HepG2 (cell line): ENCODE measurements around the gene SH3PXD2A. TPM values are rescaled to one million over a fixed set of nuclear protein-coding genes. Genes with fewer than 3 reads are reported as not detected.

ENCODE experiments used
- ATAC-seq: fragments of 200-7000 bp; cut with Tn5 transposase; 3 replicates; pipeline ENCODE4 v1.9.1; 2020; ENCODE audit warnings: mild to moderate bottlenecking, moderate library complexity
- BruUV-seq: library from RNA; stranded (reverse); fragments of 400-500 nt; replicated peaks from 2 replicates; lab custom pipeline; 2021; lab: Mats Ljungman, UMichigan
- CTCF ChIA-PET: fragments of 300-600 bp; formaldehyde crosslinking; extraction: SDS; loops from one replicate; lab custom pipeline; 2021; ENCODE audit warnings: low total read pairs, inconsistent platforms, low intra/inter-chr PET ratio; lab: Yijun Ruan, JAX
- POLR2A ChIA-PET: fragments of 350-600 bp; sonication (Branson Sonifier 250); formaldehyde crosslinking; loops from one replicate; lab custom pipeline; 2020; ENCODE audit warnings: antibody characterized with exemption, inconsistent platforms; lab: Yijun Ruan, JAX
- DNase-seq: peaks from one replicate; pipeline ENCODE4 v3.0.0-alpha.2; 2015; ENCODE audit warnings: low spot score
- FAIRE-seq: peaks from 3 replicates; lab custom pipeline; 2011; peaks lifted over from hg19 to GRCh38; lab: Jason Lieb, UNC
- H2AFZ ChIP-seq: one replicate; pipeline ENCODE4 v1.6.1; 2011; ENCODE audit warnings: low read length, inconsistent platforms
- H3K27ac ChIP-seq: fragments of 300-600 bp; 3 replicates; pipeline ENCODE4 v1.8.0; 2011; ENCODE audit warnings: mixed run types, mild to moderate bottlenecking, mixed read lengths, low read length, inconsistent platforms; ENCODE audit not compliant: insufficient read depth; ENCODE audit errors: extremely low read length
- H3K27me3 ChIP-seq, 2 experiments: fragments of 200-600 bp in 1 of 2; 2 replicates in 1 of 2; 3 replicates in 1 of 2; pipeline versions ENCODE4 v1.6.0 to v1.8.0; 2011; ENCODE audit warnings: low read length in 2 of 2, mild to moderate bottlenecking in 2 of 2, moderate library complexity in 2 of 2, inconsistent platforms in 1 of 2; ENCODE audit not compliant: insufficient read depth in 2 of 2, control insufficient read depth in 1 of 2
- H3K36me3 ChIP-seq, 2 experiments: fragments of 200-600 bp in 1 of 2; replicated peaks in 1 of 2; 2 replicates in 1 of 2; 3 replicates in 1 of 2; pipeline versions ENCODE4 v1.5.1 to v1.8.0; 2011; ENCODE audit warnings: low read length in 2 of 2, inconsistent platforms in 1 of 2; ENCODE audit not compliant: insufficient read depth in 2 of 2, control insufficient read depth in 1 of 2
- H3K4me1 ChIP-seq: 2 replicates; pipeline ENCODE4 v1.5.1; 2012; ENCODE audit warnings: low read length, inconsistent platforms; ENCODE audit not compliant: insufficient read depth
- H3K4me2 ChIP-seq: 2 replicates; pipeline ENCODE4 v1.6.0; 2011; ENCODE audit warnings: low read depth, low read length, inconsistent platforms
- H3K4me3 ChIP-seq, 3 experiments: fragments of 200-600 bp in 1 of 3; sonication (generic), shearing (Covaris generic) in 1 of 3; replicated peaks in 1 of 3; 2 replicates each; pipeline ENCODE4 v1.5.1; 2011 to 2016; ENCODE audit warnings: low read length in 3 of 3, inconsistent platforms in 2 of 3, low read depth in 2 of 3, mild to moderate bottlenecking in 2 of 3, control low read depth in 1 of 3, mixed read lengths in 1 of 3; ENCODE audit not compliant: insufficient read depth in 1 of 3
- H3K79me2 ChIP-seq: one replicate; pipeline ENCODE4 v1.6.1; 2011; ENCODE audit warnings: low read length, inconsistent platforms; ENCODE audit not compliant: insufficient read depth
- H3K9ac ChIP-seq: 2 replicates; pipeline ENCODE4 v1.6.0; 2011; ENCODE audit warnings: mild to moderate bottlenecking, low read depth, low read length, inconsistent platforms; ENCODE audit not compliant: insufficient read depth
- H3K9me3 ChIP-seq: 2 replicates; pipeline ENCODE4 v1.5.1; 2012; ENCODE audit warnings: mild to moderate bottlenecking, low read length
- H4K20me1 ChIP-seq: 2 replicates; pipeline ENCODE4 v1.6.0; 2011; ENCODE audit warnings: inconsistent platforms, mild to moderate bottlenecking, low read length, moderate library complexity; ENCODE audit not compliant: insufficient read depth
- ETV6 ChIP-seq: sonication (generic); formaldehyde crosslinking; conservative IDR thresholded peaks from 2 replicates; pipeline ENCODE4 v1.4.0; 2020; ENCODE audit warnings: missing genetic modification reagents
- HBP1 ChIP-seq: IDR thresholded peaks from 2 replicates; pipeline ENCODE4 v1.6.1; 2016; ENCODE audit warnings: low read depth, control low read depth
- JDP2 ChIP-seq: sonication (generic); formaldehyde crosslinking; IDR thresholded peaks from 2 replicates; pipeline ENCODE4 v1.8.1; 2022; ENCODE audit warnings: missing genetic modification reagents, borderline replicate concordance
- MAFK ChIP-seq, 2 experiments: IDR thresholded peaks in 1 of 2; conservative IDR thresholded peaks in 1 of 2; 2 replicates each; pipeline ENCODE4 v1.6.1; 2011; ENCODE audit warnings: improper control_type of control experiment in 2 of 2, low read length in 2 of 2
- NFKBIZ ChIP-seq: IDR thresholded peaks from 2 replicates; pipeline ENCODE4 v1.6.1; 2018; ENCODE audit warnings: missing genetic modification reagents, missing compliant biosample characterization
- PBX3 ChIP-seq: sonication (generic); formaldehyde crosslinking; IDR thresholded peaks from 2 replicates; pipeline ENCODE4 v1.8.1; 2023; ENCODE audit warnings: missing genetic modification reagents, inconsistent platforms, borderline replicate concordance
- RFX5 ChIP-seq: IDR thresholded peaks from 2 replicates; pipeline ENCODE4 v1.6.1; 2011; ENCODE audit warnings: low read depth, low read length, improper control_type of control experiment
- TAF1 ChIP-seq: sonication (generic); formaldehyde crosslinking; IDR thresholded peaks from 2 replicates; pipeline ENCODE4 v1.4.0; 2020; ENCODE audit warnings: missing genetic modification reagents
- ZEB1 ChIP-seq: IDR thresholded peaks from 2 replicates; pipeline ENCODE4 v1.6.1; 2012; ENCODE audit warnings: mild to moderate bottlenecking, low read depth, inconsistent platforms; ENCODE audit not compliant: insufficient replicate concordance
- ZMAT5 ChIP-seq: sonication (generic); formaldehyde crosslinking; IDR thresholded peaks from 2 replicates; pipeline ENCODE4 v1.5.0; 2020; ENCODE audit warnings: mild to moderate bottlenecking, low read depth, missing genetic modification reagents, borderline replicate concordance
- ZNF143 ChIP-seq: sonication (generic); formaldehyde crosslinking; IDR thresholded peaks from 2 replicates; pipeline ENCODE4 v1.4.0; 2020; ENCODE audit warnings: missing genetic modification reagents
- ZNF264 ChIP-seq: sonication (generic); formaldehyde crosslinking; IDR thresholded peaks from 2 replicates; pipeline ENCODE4 v1.4.0; 2020; ENCODE audit warnings: missing genetic modification reagents
- ZNF317 ChIP-seq: sonication (generic); formaldehyde crosslinking; IDR thresholded peaks from 2 replicates; pipeline ENCODE4 v1.5.0; 2020; ENCODE audit warnings: mild to moderate bottlenecking, missing genetic modification reagents
- ZNF577 ChIP-seq: sonication (generic); formaldehyde crosslinking; IDR thresholded peaks from 2 replicates; pipeline ENCODE4 v1.4.0; 2020; ENCODE audit warnings: mild to moderate bottlenecking, low read depth, missing genetic modification reagents, borderline replicate concordance
- ZNF646 ChIP-seq: sonication (generic); formaldehyde crosslinking; IDR thresholded peaks from 2 replicates; pipeline ENCODE4 v1.9.0; 2021; ENCODE audit warnings: mild to moderate bottlenecking, missing genetic modification reagents
- WGBS: methylation state at CpG from one replicate; pipeline ENCODE4 v1.1.6; 2017; ENCODE audit warnings: low lambda C conversion rate; 5-methylcytosine and 5-hydroxymethylcytosine counted together
- in situ Hi-C: cut with HindIII; loops from 2 replicates; pipeline ENCODE4 v1.10.0; 2017; ENCODE audit warnings: low pct_unique_long_range_greater_than_20kb; ENCODE audit not compliant: extremely low pct_ligation_motif_present
- intact Hi-C: fragments of 100-400 bp; cut with micrococcal nuclease; formaldehyde crosslinking; loops from one replicate; pipeline ENCODE4 v1.10.0; 2022; ENCODE audit not compliant: unreplicated experiment
- polyA plus RNA-seq, 8 experiments: library from polyadenylated mRNA; depleted of rRNA in 3 of 8; stranded (reverse) in 7 of 8; unstranded in 1 of 8; fragments of >200 nt; fragmentation: Illumina TruSeq in 4 of 8; extraction: Trizol in 4 of 8; gene quantifications; 2 replicates each; pipeline versions ENCODE4 v1.2.1 to v1.2.3, GENCODE V29; 2011 to 2016; ENCODE audit warnings: low read depth in 4 of 8, missing spikeins in 1 of 8, mixed read lengths in 1 of 8; ENCODE audit not compliant: insufficient read depth in 1 of 8
- total RNA-seq, 5 experiments: library from RNA; depleted of rRNA; stranded (reverse); fragments of >200 nt; fragmentation: Illumina TruSeq; extraction: Trizol; gene quantifications; 2 replicates each; pipeline ENCODE4 v1.2.3, GENCODE V29; 2016; ENCODE audit warnings: low read depth in 1 of 5

The SH3PXD2A gene
- total and polyA plus RNA-seq, 2 of the 13 experiments (the other 11 are each of a cell fraction or from before 2014, with no cell fraction given) = 11.1 to 11.3 TPM

- ChIA-PET POLR2A (interaction anchor here (0.7 kb wide), 1 partner anchor 156 kb away, joined by 3 read pairs; no protein-coding TSS in a partner anchor), CTCF (no interaction called here)
- Histone ChIP-seq H3K4me3 (no peak overlapping the region), H3K36me3 (no peaks in the 10 kb centered on the region), H4K20me1 (no peaks in the 10 kb centered on the region), H3K27ac (no peak overlapping the region), H3K9ac (no peak overlapping the region), H3K4me1 (no peaks in the 10 kb centered on the region), H3K4me2 (no peak overlapping the region), H3K27me3 (no peaks in the 10 kb centered on the region), H3K9me3 (no peaks in the 10 kb centered on the region), H2AFZ (no peak overlapping the region), H3K79me2 (no peaks in the 10 kb centered on the region)
- intact Hi-C loops = no loop called here
- FAIRE-seq = no peak
- no peak for ATAC-seq
- WGBS = 75% methylated on average over 1 of the region's 1 CpG
- DNase-seq = no peak
- in situ Hi-C loops = no loop called here
- BruUV-seq = no TSS peak
- TF ChIP-seq ZNF143 = no peak
- no peak for TF ChIP-seq ZNF577 (CRISPR knock-in tag)
- no peak for TF ChIP-seq ZNF264
- TF ChIP-seq ZNF646 (CRISPR knock-in tag) = no peak
- TF ChIP-seq PBX3 (CRISPR knock-in tag) = no peak
- no peak for TF ChIP-seq NFKBIZ (CRISPR knock-in tag)
- no peak for TF ChIP-seq ZEB1
- TF ChIP-seq MAFK (conservative IDR thresholded peaks at IDR 0.05 in 1 of 2, IDR thresholded peaks at IDR 0.05 in 1 of 2; ENCODE audit: low read length in 2 of 2) = no peak
- TF ChIP-seq RFX5 = no peak
- no peak for TF ChIP-seq TAF1 (CRISPR knock-in tag)
- no peak for TF ChIP-seq HBP1 (CRISPR knock-in tag)
- TF ChIP-seq ZNF317 = no peak
- TF ChIP-seq JDP2 = no peak
- no peak for TF ChIP-seq ZMAT5 (CRISPR knock-in tag)
- no peak for TF ChIP-seq ETV6 (CRISPR knock-in tag)
These were observed 12.8 kb upstream of the SH3PXD2A start for GRCh38 chr10:103868200-103868599.
